ENCODE measurements around the gene KIF16B.
"Not testable (repeated sequence)": the region's sequence is repeated elsewhere in the genome, so short reads cannot be mapped to it uniquely, and the experiment has no call there.

The KIF16B gene

GRCh38 chr20:16257021-16257420, 316.2 kb downstream of the KIF16B start:
- DNase-seq (ENCODE audit: low read depth) = no peak

- DNase-seq (ENCODE audit: low read depth) = no peak
These were observed 326.4 kb downstream of the KIF16B start for GRCh38 chr20:16246870-16247269.

DNA sequence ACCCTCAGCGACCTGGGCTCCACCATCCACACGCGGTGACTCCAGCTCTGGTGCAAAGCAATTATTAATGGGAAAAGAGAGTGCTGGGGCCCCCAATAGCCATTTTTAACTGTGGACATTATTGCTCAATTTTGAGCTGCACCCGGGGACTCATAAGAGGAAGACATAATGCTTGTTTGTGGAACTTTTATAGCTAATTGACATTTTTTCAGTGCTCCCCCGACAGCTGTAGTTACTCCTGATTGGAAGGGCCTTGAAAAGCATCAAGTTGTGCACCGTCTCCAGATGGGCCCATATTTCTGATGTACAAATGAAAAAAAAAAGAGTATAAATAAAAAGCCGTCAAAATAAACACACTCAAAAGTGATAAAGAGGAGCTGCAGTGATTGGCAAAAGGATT, 327.0 kb downstream of the KIF16B start:
- no peak for DNase-seq (ENCODE audit: low read depth)

DNA sequence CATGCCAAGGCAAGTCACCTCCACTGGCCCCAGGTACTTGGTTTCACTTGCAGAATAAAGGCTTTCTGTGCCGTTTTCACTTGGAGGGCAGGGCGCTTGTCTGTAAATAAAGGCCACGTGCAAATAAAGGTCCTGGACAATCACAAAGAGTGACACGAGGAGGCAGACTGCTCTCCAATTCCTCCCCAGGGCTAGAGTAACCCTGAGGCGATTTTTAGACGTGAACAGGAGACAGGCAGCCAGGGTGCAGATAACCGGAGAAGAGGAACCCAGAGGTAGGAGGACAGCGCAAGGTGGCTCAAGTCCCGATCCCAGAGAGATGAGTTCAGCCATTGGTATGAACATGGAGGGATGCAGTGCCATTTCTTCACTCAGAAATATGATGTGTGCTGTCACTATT, 327.4 kb downstream of the KIF16B start:
- no peak for DNase-seq (ENCODE audit: low read depth)

DNA sequence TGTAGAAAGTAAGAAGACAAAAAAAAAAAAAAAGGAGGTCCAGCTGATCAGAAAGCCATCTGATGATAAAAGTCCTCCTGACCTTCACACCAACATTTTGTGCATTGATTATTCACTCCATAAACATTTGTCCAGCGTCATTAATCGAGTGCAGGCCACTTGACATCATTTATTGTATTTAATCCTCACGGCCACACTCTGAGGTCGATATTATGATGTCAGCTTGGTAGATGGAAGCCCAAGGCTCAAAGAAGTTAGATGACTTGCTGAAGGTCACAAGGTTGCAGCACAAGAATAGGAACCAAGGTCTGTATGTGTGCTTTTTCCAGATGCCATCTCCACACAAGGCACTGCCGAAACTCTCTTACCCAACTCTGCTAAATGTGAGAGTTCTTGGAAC, 328.4 kb downstream of the KIF16B start:
- no peak for DNase-seq (ENCODE audit: low read depth)

DNA sequence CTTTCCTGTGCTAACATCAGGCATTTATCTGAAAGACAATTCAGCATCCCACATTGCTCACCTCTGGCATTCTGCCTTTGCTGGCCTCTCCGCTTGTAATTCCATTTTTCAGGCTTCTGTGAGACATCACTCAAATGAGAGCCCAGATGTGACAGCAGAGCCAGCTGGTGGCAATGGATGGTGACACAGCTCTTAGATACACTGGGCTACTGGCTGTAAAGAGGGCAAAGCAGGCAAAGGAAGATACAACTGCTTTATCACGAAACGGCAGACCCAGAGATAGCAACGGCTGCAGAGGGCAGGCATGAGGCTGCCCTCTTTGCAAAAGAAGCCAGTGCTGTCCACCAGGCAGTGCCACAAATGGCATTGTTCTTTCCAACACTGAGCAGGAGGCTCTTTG, 329.8 kb downstream of the KIF16B start:
- no peak for DNase-seq (ENCODE audit: low read depth)

GRCh38 chr20:16241911-16242310, 331.3 kb downstream of the KIF16B start:
- no peak for DNase-seq (ENCODE audit: low read depth)

DNA sequence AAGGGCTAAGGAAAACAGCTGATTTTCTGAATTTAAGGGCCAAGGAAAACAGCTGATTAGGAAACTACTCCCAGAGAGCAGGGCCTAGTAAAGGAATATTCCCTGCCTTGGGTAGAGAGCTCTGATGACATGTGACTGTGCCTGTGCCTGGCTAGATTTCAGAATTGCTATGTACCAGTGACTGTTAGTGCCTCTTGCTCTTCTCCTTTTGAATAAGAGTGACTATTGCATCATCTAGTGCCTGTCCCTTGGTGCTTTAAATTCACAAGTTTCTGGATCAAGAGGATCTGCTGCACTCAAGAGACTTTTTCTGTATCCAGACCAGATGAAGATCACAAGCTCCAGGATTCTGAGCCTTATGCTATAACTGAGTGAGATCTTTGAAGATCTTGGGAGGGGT, 332.9 kb downstream of the KIF16B start:
- DNase-seq (ENCODE audit: low read depth) = no peak

GRCh38 chr20:16236589-16237241, 336.5 kb downstream of the KIF16B start:
- DNase-seq (ENCODE audit: low read depth) = no peak

GRCh38 chr20:16230402-16230801, 342.8 kb downstream of the KIF16B start:
- DNase-seq (ENCODE audit: low read depth) = no peak

DNA sequence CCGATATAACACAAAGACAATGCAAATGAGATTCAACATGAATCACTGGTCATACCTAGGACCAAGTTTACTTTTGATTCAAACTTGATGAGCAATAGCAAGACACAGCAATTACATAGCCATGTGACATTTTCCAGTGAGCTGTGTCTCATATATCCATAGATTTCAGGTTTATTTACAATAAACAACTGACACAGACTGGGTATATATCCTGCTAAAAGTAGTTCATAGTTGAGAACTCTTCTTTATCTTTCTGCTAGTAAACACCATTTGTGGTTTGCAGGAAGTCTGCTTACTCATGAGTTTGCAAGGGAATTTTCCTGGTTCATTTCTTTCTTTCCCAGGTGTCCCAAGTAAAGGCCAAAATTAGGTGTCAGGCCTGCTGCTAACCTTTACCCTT, 343.4 kb downstream of the KIF16B start:
- DNase-seq (ENCODE audit: low read depth) = no peak

GRCh38 chr20:16228722-16229121, 344.5 kb downstream of the KIF16B start:
- DNase-seq (ENCODE audit: low read depth) = no peak

DNA sequence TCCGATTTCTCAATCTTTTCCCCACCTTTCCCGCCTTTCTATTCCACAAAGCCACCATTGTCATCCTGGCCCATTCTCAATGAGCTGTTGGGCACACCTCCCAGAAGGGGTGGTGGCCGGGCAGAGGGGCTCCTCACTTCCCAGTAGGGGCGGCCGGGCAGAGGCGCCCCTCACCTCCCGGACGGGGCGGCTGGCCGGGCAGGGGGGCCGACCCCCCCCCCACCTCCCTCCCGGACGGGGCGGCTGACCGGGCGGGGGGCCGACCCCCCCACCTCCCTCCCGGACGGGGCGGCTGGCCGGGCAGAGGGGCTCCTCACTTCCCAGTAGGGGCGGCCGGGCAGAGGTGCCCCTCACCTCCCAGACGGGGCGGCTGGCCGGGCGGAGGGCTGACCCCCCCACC, 346.3 kb downstream of the KIF16B start:
- not testable (repeated sequence) for DNase-seq (ENCODE audit: low read depth)

DNA sequence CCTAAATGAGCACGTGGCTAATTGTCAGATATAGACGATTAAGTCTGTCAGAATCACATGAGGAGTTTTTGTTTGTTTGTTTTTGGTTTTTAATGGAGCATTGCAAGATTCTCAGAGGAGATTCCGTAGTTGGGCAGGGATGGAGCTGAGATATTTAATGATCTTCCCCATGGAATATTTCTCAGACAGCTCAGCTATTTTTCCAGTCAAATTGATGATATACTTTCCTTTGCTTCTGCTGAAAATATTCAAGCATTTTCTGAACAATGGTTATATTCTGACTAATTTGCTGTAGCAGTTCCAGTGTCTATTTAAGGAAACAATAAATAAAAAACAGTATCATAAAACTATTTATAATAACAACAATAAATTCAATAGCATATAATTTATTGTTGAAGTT, 348.4 kb downstream of the KIF16B start:
- no peak for DNase-seq (ENCODE audit: low read depth)

GRCh38 chr20:16222859-16223411, 350.3 kb downstream of the KIF16B start:
- DNase-seq (ENCODE audit: low read depth) = no peak
